ENCODE data around the gene ISM2.

- TF ChIP-seq CTCF (IDR thresholded peaks at IDR 0.05) (no peak), POLR2A (IDR thresholded peaks at IDR 0.05) (no peak), POLR2AphosphoS5 (IDR thresholded peaks at IDR 0.05) (no peak)
Observed at GRCh38 chr14:77529963-77530362, 31.3 kb upstream of the ISM2 start.
